ENCODE measurements around the gene OAS1. TPM values are rescaled to one million over a fixed set of nuclear protein-coding genes. Genes with fewer than 3 reads are reported as not detected.

OAS1 gene
- total RNA-seq, 4 donors from 2014 or later = 1.2 to 2.7 (median 1.8) TPM

GRCh38 chr12:112879191-112879705, 27.5 kb upstream of the OAS1 start:
- intact Hi-C loops (cut with DNase I; ENCODE audit: low total_unique reads) = no loop called here
- Histone ChIP-seq H3K27me3 (peaks cover 0 to 8% (median 7%) of the 10 kb centered on the region in 3 donors), H3K36me3 (no peaks in the 10 kb centered on the region), H3K9me3 (no peaks in the 10 kb centered on the region), H3K4me3 (no peak overlapping the region), H3K27ac (no peak overlapping the region), H3K4me1 (no peaks in the 10 kb centered on the region)
- no peak for TF ChIP-seq POLR2A (IDR thresholded peaks at IDR 0.05)
- no peak for TF ChIP-seq CTCF (IDR thresholded peaks at IDR 0.05 in 4 of 5, conservative IDR thresholded peaks at IDR 0.05 in 1 of 5)
- DNase-seq = no peak
- ATAC-seq = no peak
- in situ Hi-C loops (cut with MboI; ENCODE audit: low sequenced_read_pairs in 4 of 4) = no loop called here

- in situ Hi-C loops (cut with MboI; ENCODE audit: low sequenced_read_pairs in 4 of 4) (no loop called here), intact Hi-C loops (cut with DNase I; ENCODE audit: low total_unique reads) (no loop called here)
- Histone ChIP-seq H3K36me3 (no peaks in the 10 kb centered on the region), H3K9me3 (no peaks in the 10 kb centered on the region), H3K4me1 (no peaks in the 10 kb centered on the region), H3K27me3 (peaks cover 0 to 8% (median 0%) of the 10 kb centered on the region in 3 donors), H3K4me3 (no peak overlapping the region), H3K27ac (no peak overlapping the region)
- TF ChIP-seq POLR2A (IDR thresholded peaks at IDR 0.05) (no peak), CTCF (IDR thresholded peaks at IDR 0.05 in 4 of 5, conservative IDR thresholded peaks at IDR 0.05 in 1 of 5) (no peak)
- no peak for ATAC-seq
- DNase-seq = no peak
These were observed 25.2 kb upstream of the OAS1 start for GRCh38 chr12:112881602-112882001.

GRCh38 chr12:112885236-112885635, 21.5 kb upstream of the OAS1 start:
- no peak for ATAC-seq
- Histone ChIP-seq H3K4me3 (no peak overlapping the region), H3K27ac (no peak overlapping the region), H3K36me3 (no peaks in the 10 kb centered on the region), H3K9me3 (no peaks in the 10 kb centered on the region), H3K27me3 (no peaks in the 10 kb centered on the region), H3K4me1 (no peaks in the 10 kb centered on the region)
- no peak for TF ChIP-seq POLR2A (IDR thresholded peaks at IDR 0.05)
- intact Hi-C loops (cut with DNase I; ENCODE audit: low total_unique reads) (no loop called here), in situ Hi-C loops (cut with MboI; ENCODE audit: low sequenced_read_pairs in 4 of 4) (no loop called here)
- no peak for DNase-seq

- intact Hi-C loops (cut with DNase I; ENCODE audit: low total_unique reads) (no loop called here), in situ Hi-C loops (cut with MboI; ENCODE audit: low sequenced_read_pairs in 4 of 4) (no loop called here)
- H3K36me3 ChIP-seq = no peaks in the 10 kb centered on the region
- H3K9me3 ChIP-seq = no peaks in the 10 kb centered on the region
- H3K4me1 ChIP-seq = no peaks in the 10 kb centered on the region
- H3K27ac ChIP-seq = no peak overlapping the region
- no peak overlapping the region for H3K4me3 ChIP-seq
- ATAC-seq (no peak), DNase-seq (no peak)
- H3K27me3 ChIP-seq = no peaks in the 10 kb centered on the region
- TF ChIP-seq CTCF (IDR thresholded peaks at IDR 0.05 in 4 of 5, conservative IDR thresholded peaks at IDR 0.05 in 1 of 5) = no peak
- TF ChIP-seq POLR2A (IDR thresholded peaks at IDR 0.05) = no peak
These were observed 19.2 kb upstream of the OAS1 start for GRCh38 chr12:112887550-112887949.

- no peaks in the 10 kb centered on the region for H3K4me1 ChIP-seq
- DNase-seq (no peak), ATAC-seq (no peak)
- intact Hi-C loops (cut with DNase I; ENCODE audit: low total_unique reads) = loop anchor here (10.0 kb wide), 1 partner anchor 1417 kb away; no protein-coding TSS in a partner anchor
- no peak overlapping the region for H3K27ac ChIP-seq
- TF ChIP-seq CTCF (IDR thresholded peaks at IDR 0.05 in 4 of 5, conservative IDR thresholded peaks at IDR 0.05 in 1 of 5) (no peak), POLR2A (IDR thresholded peaks at IDR 0.05) (no peak)
- no peaks in the 10 kb centered on the region for H3K9me3 ChIP-seq
- H3K36me3 ChIP-seq = no peaks in the 10 kb centered on the region
- in situ Hi-C loops (cut with MboI; ENCODE audit: low sequenced_read_pairs in 4 of 4) = no loop called here
- H3K4me3 ChIP-seq = no peak overlapping the region
- H3K27me3 ChIP-seq = no peaks in the 10 kb centered on the region
These were observed 15.4 kb upstream of the OAS1 start for GRCh38 chr12:112891093-112892024.

Measured in gastrocnemius medialis (tissue), 4 donors.